ENCODE measurements around the gene PACSIN2.

Gene PACSIN2

DNA sequence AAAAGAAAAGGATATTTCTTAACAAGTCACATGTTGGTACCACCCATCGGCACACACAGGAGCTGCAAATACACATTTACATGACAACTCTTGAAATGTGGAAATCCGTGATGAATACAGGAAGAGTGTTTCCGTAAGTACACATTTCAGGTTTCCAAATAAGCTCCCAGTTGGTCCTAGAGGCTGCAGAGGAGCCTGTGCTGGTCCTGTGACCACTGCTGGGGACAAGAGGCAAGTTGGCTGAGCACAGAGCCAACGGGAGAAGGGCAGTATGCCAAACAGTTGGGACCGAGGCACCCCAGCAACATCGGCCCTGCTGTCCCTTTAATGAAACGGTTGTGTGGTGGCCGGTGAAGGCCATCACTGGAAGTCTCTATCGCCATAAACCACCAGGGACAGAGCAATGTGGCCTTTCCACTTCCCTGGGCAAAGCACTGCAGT, 119.4 kb downstream of the PACSIN2 start:
- H3K36me3 ChIP-seq (ENCODE audit: insufficient read depth, low read length), result peaks cover 26% of the 10 kb centered on the region
- H3K9me3 ChIP-seq (ENCODE audit: insufficient read depth, low read length, severe bottlenecking), result no peaks in the 10 kb centered on the region
- H2AFZ ChIP-seq (ENCODE audit: low read depth, low read length), result no peak overlapping the region
- H4K20me1 ChIP-seq (ENCODE audit: insufficient read depth, low read length), result peaks cover 47% of the 10 kb centered on the region
- H3K27ac ChIP-seq (ENCODE audit: low read length), result no peak overlapping the region
- H3K4me3 ChIP-seq (ENCODE audit: low read depth in 1 of 2, low read length in 2 of 2), result no peak overlapping the region
- H3K9ac ChIP-seq (ENCODE audit: low read depth, low read length), result no peak overlapping the region
- no peaks in the 10 kb centered on the region for H3K4me1 ChIP-seq (ENCODE audit: insufficient read depth, low read length)
- DNase-seq, result no peak
- TF ChIP-seq, protein P1, sequence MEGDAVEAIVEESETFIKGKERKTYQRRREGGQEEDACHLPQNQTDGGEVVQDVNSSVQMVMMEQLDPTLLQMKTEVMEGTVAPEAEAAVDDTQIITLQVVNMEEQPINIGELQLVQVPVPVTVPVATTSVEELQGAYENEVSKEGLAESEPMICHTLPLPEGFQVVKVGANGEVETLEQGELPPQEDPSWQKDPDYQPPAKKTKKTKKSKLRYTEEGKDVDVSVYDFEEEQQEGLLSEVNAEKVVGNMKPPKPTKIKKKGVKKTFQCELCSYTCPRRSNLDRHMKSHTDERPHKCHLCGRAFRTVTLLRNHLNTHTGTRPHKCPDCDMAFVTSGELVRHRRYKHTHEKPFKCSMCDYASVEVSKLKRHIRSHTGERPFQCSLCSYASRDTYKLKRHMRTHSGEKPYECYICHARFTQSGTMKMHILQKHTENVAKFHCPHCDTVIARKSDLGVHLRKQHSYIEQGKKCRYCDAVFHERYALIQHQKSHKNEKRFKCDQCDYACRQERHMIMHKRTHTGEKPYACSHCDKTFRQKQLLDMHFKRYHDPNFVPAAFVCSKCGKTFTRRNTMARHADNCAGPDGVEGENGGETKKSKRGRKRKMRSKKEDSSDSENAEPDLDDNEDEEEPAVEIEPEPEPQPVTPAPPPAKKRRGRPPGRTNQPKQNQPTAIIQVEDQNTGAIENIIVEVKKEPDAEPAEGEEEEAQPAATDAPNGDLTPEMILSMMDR (IDR thresholded peaks at IDR 0.05; ENCODE audit: borderline replicate concordance, extremely low read depth, low read length, poor library complexity, severe bottlenecking), result no peak
- TF ChIP-seq EZH2 (IDR thresholded peaks at IDR 0.05; ENCODE audit: borderline replicate concordance, low read depth, low read length, severe bottlenecking), result no peak
- no peak for ATAC-seq (ENCODE audit: insufficient read depth, low read depth)
- H3K4me2 ChIP-seq (ENCODE audit: insufficient read depth, low read length), result no peak overlapping the region
- H3K79me2 ChIP-seq (ENCODE audit: insufficient read depth, low read length), result peaks cover 20% of the 10 kb centered on the region
- no peaks in the 10 kb centered on the region for H3K27me3 ChIP-seq (ENCODE audit: insufficient read depth, low read length, poor library complexity)

DNA sequence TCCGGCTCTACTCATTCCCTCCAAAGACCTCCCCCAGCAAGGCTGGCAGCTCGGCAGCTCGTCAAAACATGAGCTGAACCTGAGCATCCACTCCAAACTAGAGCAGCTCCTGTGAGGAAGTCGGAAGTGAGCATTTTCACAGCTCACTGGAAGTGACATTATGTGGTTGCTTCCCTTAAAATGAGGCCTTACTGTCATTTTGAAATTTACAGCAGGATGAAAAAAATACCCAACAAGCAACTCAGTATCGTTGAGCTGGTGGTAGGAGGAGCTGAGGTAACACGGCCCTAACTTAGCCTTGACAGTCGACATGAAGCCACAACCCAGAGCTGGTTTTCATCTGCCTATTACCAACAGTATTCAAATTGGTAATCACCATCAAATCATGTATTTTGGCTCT, 119.9 kb downstream of the PACSIN2 start:
- no peak for TF ChIP-seq EZH2 (IDR thresholded peaks at IDR 0.05; ENCODE audit: borderline replicate concordance, low read depth, low read length, severe bottlenecking)
- TF ChIP-seq, protein P1 (IDR thresholded peaks at IDR 0.05; ENCODE audit: borderline replicate concordance, extremely low read depth, low read length, poor library complexity, severe bottlenecking), result no peak
- peaks cover 47% of the 10 kb centered on the region for H4K20me1 ChIP-seq (ENCODE audit: insufficient read depth, low read length)
- H3K79me2 ChIP-seq (ENCODE audit: insufficient read depth, low read length), result peaks cover 20% of the 10 kb centered on the region
- no peak overlapping the region for H3K4me2 ChIP-seq (ENCODE audit: insufficient read depth, low read length)
- H3K4me3 ChIP-seq (ENCODE audit: low read depth in 1 of 2, low read length in 2 of 2), result no peak overlapping the region
- no peak overlapping the region for H2AFZ ChIP-seq (ENCODE audit: low read depth, low read length)
- H3K27me3 ChIP-seq (ENCODE audit: insufficient read depth, low read length, poor library complexity), result no peaks in the 10 kb centered on the region
- no peaks in the 10 kb centered on the region for H3K4me1 ChIP-seq (ENCODE audit: insufficient read depth, low read length)
- DNase-seq, result no peak
- H3K27ac ChIP-seq (ENCODE audit: low read length), result no peak overlapping the region
- no peaks in the 10 kb centered on the region for H3K9me3 ChIP-seq (ENCODE audit: insufficient read depth, low read length, severe bottlenecking)
- ATAC-seq (ENCODE audit: insufficient read depth, low read depth), result no peak
- no peak overlapping the region for H3K9ac ChIP-seq (ENCODE audit: low read depth, low read length)
- peaks cover 25% of the 10 kb centered on the region for H3K36me3 ChIP-seq (ENCODE audit: insufficient read depth, low read length)

DNA sequence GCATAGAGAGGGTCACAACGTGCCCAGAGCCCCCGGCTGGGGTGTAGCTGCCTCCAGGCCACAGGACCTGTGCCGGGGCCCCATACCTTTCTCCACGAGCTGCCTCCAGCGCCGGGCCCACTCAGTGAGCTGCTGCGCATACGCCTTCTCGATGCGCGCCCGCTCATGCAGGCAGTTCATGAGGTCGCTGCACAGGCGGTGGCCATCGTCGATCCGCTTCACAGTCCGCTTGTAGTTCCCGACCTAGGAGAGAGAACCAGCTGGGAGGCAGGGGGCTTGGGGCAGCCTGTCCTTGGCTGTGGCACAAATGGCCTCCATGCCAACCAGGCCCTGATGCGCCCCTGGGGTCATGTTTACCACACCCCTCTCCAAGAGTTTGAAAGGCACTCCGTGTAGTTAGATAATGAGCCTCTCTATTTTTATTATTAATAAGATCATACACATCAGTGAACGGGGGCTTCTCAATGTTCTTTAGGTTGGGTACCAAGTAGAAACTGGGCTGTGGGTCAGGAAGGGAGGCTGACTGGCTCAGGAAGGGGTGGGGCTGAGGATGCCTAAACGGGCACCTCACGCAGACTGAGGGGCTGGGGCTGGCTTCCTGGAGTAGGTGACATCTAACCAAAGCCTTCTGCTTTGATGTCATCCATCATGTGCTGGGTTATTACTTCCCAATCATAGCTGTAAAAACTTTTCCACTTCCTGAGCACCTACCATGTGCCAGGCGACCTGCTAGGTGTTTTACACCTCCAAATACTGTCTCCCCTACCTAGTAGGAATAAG, 121.4 kb downstream of the PACSIN2 start:
- Histone ChIP-seq H2AFZ (ENCODE audit: low read depth, low read length) (no peak overlapping the region), H3K4me2 (ENCODE audit: insufficient read depth, low read length) (no peak overlapping the region), H4K20me1 (ENCODE audit: insufficient read depth, low read length) (peaks cover 37% of the 10 kb centered on the region), H3K79me2 (ENCODE audit: insufficient read depth, low read length) (peaks cover 9% of the 10 kb centered on the region), H3K9ac (ENCODE audit: low read depth, low read length) (no peak overlapping the region), H3K36me3 (ENCODE audit: insufficient read depth, low read length) (peaks cover 35% of the 10 kb centered on the region), H3K4me3 (ENCODE audit: low read depth in 1 of 2, low read length in 2 of 2) (no peak overlapping the region), H3K27me3 (ENCODE audit: insufficient read depth, low read length, poor library complexity) (no peaks in the 10 kb centered on the region), H3K27ac (ENCODE audit: low read length) (no peak overlapping the region), H3K9me3 (ENCODE audit: insufficient read depth, low read length, severe bottlenecking) (no peaks in the 10 kb centered on the region), H3K4me1 (ENCODE audit: insufficient read depth, low read length) (no peaks in the 10 kb centered on the region)
- DNase-seq, result no peak
- ATAC-seq (ENCODE audit: insufficient read depth, low read depth), result no peak
- TF ChIP-seq, protein P1 (IDR thresholded peaks at IDR 0.05; ENCODE audit: borderline replicate concordance, extremely low read depth, low read length, poor library complexity, severe bottlenecking), result no peak
- TF ChIP-seq EZH2 (IDR thresholded peaks at IDR 0.05; ENCODE audit: borderline replicate concordance, low read depth, low read length, severe bottlenecking), result no peak
